Epithelial cell of proximal tubule (primary cell): ENCODE data around the gene PARD3B. TPM values are rescaled to one million over a fixed set of nuclear protein-coding genes. Genes with fewer than 3 reads are reported as not detected.

Experiments used
- DNase-seq: peaks from one replicate; pipeline ENCODE4 v3.0.0-alpha.2; 2011; ENCODE audit warnings: low read depth
- H3K4me3 ChIP-seq: 2 replicates; pipeline ENCODE4 v1.5.1; 2011; ENCODE audit warnings: low read depth, mild to moderate bottlenecking, low read length
- total RNA-seq: library from RNA; depleted of rRNA; stranded (reverse); fragments of >200 nt; gene quantifications from 2 replicates; pipeline ENCODE4 v1.2.3, GENCODE V29; 2015
- TF ChIP-seq, protein P1 (sequence below): conservative IDR thresholded peaks from 2 replicates; pipeline ENCODE4 v1.5.1; 2012; ENCODE audit warnings: low read depth, mild to moderate bottlenecking, low read length

The PARD3B gene
- total RNA-seq, 1 donor from 2014 or later: 3.6 TPM

DNA sequence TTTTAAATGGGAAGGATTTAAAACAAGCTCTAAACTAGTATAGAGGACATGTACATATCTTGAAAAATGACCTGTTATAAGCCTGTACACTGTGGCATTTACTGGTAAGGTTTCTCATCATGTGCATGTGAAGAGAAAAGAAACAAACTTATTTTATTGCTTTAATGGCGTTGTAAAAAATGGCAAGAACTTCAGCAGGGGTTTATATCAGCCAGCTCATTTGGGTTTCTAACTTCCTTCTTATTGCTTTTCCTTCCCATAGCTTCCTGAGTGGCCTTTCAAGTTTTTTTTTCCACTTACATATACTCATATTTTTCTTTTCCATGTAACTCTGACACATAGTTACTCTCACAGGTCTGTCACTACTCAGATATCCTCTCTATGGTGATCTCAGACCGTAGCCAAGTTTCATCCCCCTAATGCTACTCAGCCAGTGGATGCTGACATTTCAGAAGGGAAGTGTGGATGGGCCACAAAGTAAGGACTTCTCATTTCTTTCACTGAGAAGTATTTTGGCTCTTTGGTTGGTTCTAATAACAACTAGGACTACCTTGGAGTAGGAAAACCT lies 198.2 kb downstream of the PARD3B start:
- DNase-seq: no peak
- TF ChIP-seq, protein P1, sequence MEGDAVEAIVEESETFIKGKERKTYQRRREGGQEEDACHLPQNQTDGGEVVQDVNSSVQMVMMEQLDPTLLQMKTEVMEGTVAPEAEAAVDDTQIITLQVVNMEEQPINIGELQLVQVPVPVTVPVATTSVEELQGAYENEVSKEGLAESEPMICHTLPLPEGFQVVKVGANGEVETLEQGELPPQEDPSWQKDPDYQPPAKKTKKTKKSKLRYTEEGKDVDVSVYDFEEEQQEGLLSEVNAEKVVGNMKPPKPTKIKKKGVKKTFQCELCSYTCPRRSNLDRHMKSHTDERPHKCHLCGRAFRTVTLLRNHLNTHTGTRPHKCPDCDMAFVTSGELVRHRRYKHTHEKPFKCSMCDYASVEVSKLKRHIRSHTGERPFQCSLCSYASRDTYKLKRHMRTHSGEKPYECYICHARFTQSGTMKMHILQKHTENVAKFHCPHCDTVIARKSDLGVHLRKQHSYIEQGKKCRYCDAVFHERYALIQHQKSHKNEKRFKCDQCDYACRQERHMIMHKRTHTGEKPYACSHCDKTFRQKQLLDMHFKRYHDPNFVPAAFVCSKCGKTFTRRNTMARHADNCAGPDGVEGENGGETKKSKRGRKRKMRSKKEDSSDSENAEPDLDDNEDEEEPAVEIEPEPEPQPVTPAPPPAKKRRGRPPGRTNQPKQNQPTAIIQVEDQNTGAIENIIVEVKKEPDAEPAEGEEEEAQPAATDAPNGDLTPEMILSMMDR: no peak
- H3K4me3 ChIP-seq: no peak overlapping the region

GRCh38 chr2:204744506-204744905 lies 199.2 kb downstream of the PARD3B start:
- DNase-seq: no peak
- no peak overlapping the region for H3K4me3 ChIP-seq
- TF ChIP-seq, protein P1: no peak

GRCh38 chr2:204748286-204748685 lies 203.0 kb downstream of the PARD3B start:
- TF ChIP-seq, protein P1: no peak
- H3K4me3 ChIP-seq: no peak overlapping the region
- DNase-seq: no peak

DNA sequence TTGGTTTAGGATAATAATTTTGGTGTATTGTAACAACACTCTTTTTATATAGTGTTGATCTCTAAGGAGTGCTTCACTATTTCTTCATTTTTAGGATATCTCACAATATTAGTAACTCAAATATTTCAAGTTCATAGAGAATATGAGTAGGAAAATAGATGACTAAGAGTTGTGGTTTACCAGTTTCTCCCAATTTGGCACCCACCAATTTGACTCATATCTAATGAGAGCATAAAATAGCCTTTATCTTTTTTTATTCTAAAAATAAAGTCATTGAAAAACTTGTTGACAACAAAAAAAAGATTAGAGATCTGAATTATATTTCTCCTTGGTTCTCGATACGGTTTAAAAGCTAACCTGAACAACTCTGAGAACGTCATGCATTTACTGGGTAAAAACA lies 204.0 kb downstream of the PARD3B start:
- no peak for DNase-seq
- TF ChIP-seq, protein P1: no peak
- no peak overlapping the region for H3K4me3 ChIP-seq

GRCh38 chr2:204750389-204750788 lies 205.1 kb downstream of the PARD3B start:
- TF ChIP-seq, protein P1: no peak
- no peak for DNase-seq
- no peak overlapping the region for H3K4me3 ChIP-seq

DNA sequence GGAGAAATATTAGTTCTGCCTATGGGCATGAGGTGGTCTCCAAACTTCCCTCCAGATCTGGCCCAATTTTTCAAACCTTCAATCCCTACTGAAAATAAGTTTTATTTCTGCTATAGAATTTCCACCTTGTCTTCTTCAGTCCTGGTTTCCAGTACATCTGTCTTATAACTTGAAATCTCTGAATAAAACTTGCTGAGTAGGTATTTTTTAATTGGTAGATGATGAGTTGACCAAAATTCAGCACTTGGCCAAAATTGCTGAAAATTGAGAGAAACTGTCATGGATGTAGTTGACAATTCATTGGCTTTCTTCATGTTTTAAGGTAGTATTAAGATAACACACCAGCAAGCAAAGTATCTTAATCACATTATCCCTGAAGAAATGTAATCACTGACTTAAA lies 206.2 kb downstream of the PARD3B start:
- DNase-seq: no peak
- TF ChIP-seq, protein P1: no peak
- no peak overlapping the region for H3K4me3 ChIP-seq

DNA sequence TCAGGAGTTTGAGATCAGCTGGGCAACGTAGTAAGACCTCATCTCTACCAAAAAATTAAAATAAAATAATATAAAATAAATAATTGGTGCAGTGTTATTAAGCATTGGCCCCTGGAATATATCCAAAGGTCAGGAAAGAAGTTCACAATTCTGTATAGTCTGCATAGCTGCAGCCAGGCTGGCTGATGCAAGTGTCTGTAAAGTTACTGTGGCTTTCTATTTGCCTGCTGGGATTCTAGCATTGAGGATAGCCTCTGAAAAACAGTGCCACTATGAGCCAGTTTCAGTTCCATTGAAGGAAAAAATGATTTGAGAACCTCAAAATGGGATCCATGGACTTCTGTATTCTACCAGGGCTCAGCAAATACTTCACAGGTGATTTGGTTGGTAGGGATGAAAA lies 208.6 kb downstream of the PARD3B start:
- TF ChIP-seq, protein P1: no peak
- H3K4me3 ChIP-seq: no peak overlapping the region
- DNase-seq: no peak
